ENCODE results near the gene C1orf21.

- no peak for TF ChIP-seq POLR2A (IDR thresholded peaks at IDR 0.05; ENCODE audit: low read length)
- no peak for TF ChIP-seq GATA1 (IDR thresholded peaks at IDR 0.05; ENCODE audit: low read depth, low read length)
These were observed 146.2 kb downstream of the C1orf21 start for GRCh38 chr1:184533049-184533448.
